ENCODE results near the gene ULBP1.
"Not testable (repeated sequence)": the region's sequence is repeated elsewhere in the genome, so short reads cannot be mapped to it uniquely, and the experiment has no call there.

Gene ULBP1

GRCh38 chr6:150001295-150002008 lies 37.7 kb downstream of the ULBP1 start:
- no peak for TF ChIP-seq CTCF (IDR thresholded peaks at IDR 0.05; ENCODE audit: low read depth, low read length)
- DNase-seq (ENCODE audit: low read depth in 2 of 2), result no peak
- H3K4me3 ChIP-seq (replicated peaks in 1 of 2; ENCODE audit: low read depth in 2 of 2, low read length in 2 of 2), result no peak overlapping the region

DNA sequence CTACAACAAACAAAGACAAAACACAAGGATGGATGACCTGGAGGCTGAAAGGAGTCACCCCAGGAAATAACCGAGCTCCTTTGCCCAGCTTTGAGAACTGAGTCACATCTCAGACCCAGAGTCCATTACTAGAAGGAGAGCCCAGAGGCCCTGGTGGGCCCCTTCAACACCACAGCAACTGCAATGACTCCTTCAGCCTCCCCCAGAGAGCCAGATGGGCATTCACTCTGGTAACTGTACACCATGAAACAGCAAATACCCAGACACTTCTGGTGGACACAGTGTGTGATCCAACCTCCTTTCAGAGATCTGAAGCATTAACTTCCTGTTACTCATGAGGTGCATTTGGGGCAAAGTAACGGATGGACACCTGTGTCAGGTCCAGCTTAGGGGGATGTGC lies 39.0 kb downstream of the ULBP1 start:
- no peak for DNase-seq (ENCODE audit: low read depth in 2 of 2)
- H3K4me3 ChIP-seq (replicated peaks in 1 of 2; ENCODE audit: low read depth in 2 of 2, low read length in 2 of 2), result no peak overlapping the region
- no peak for TF ChIP-seq CTCF (IDR thresholded peaks at IDR 0.05; ENCODE audit: low read depth, low read length)

- DNase-seq (ENCODE audit: low read depth in 2 of 2); H3K4me3 ChIP-seq (replicated peaks in 1 of 2; ENCODE audit: low read depth in 2 of 2, low read length in 2 of 2): not testable (repeated sequence)
These were observed 39.9 kb downstream of the ULBP1 start for GRCh38 chr6:150003599-150003998.

DNA sequence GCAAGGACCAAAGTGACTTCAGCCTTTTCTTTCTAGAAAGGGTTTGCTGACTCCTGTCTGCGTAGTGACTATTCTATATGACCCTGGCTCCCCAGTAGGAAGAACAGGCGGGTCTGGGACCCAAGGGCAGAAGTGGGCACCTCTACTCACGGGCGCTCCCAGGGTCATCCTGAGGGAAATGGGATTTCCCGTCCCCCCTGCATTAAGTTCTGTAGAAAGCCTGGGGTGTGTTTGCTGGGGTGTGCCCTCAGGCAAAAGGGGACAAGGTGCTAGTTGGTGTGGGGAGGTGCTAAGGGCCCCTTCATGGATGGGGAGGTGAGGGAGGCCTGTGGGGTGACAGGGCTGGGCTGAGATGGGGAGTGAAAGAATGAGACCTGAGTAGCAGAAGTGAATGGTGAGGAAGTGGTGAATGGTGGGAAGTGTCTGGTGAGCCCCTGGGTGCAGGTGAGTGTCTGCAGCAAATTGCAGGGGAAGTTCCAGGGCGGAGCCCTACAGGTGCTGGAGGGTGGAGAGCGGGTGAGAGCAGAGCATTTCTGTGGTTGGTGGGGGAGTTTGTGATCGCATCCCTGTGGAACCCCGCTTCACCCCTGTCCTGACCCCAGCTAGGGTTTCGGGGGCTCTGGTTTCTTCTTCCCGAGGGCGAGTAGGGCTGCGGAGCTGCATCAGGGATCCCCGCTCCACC lies 40.5 kb downstream of the ULBP1 start:
- DNase-seq (ENCODE audit: low read depth in 2 of 2), result no peak
- TF ChIP-seq CTCF (IDR thresholded peaks at IDR 0.05; ENCODE audit: low read depth, low read length), result no peak
- H3K4me3 ChIP-seq (replicated peaks in 1 of 2; ENCODE audit: low read depth in 2 of 2, low read length in 2 of 2), result peak overlapping the region; percentile 72 to 75

DNA sequence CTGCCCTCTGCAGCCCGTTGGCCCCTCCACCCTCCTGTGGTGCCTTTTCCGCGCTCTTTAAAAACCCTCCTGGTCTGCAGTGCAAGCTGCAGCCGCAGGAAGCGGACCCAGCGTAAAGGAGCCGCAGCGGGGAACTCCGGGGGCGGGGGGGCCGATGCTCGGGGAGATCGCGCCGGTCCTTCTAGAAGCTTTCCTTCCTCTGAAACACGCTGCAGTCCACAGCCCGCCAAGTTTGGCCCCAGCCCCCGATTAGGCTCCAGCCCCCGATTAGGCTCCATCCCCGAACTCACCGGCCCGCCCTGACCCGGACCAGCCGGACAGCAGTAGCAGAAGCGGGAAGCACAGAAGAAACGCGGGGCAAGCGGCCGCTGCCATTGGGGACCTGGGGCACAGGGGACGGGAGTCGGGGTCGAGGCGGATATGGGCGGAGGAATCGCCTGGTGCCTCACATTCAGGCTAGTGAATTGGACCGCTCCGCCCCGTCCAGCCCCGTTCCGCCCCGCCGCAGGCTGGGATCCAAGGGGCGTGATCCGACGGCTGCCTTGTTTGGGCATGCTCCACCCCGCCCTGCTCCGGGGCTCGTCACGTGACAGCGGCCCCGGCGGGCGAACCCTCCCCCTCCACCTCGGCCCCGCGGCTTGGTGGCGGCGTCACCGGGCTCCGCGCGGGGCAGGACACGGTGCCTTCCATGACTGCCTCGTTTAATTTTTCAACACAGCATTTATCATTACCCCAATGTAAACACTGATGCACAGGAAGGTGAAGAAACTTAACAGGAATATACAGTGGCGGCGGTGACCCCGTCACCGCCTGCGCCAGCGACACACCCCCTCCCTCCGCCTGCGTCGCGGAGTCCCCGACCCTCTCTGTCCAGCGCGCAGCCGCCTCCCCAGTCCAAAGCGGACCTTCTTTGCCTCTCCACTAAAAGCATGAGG lies 41.3 kb downstream of the ULBP1 start:
- H3K4me3 ChIP-seq (replicated peaks in 1 of 2; ENCODE audit: low read depth in 2 of 2, low read length in 2 of 2), result peak overlapping the region; percentile 72 to 75
- DNase-seq (ENCODE audit: low read depth in 2 of 2), result peak; percentile 83 to 88
- peak; percentile 31 for TF ChIP-seq CTCF (IDR thresholded peaks at IDR 0.05; ENCODE audit: low read depth, low read length)

DNA sequence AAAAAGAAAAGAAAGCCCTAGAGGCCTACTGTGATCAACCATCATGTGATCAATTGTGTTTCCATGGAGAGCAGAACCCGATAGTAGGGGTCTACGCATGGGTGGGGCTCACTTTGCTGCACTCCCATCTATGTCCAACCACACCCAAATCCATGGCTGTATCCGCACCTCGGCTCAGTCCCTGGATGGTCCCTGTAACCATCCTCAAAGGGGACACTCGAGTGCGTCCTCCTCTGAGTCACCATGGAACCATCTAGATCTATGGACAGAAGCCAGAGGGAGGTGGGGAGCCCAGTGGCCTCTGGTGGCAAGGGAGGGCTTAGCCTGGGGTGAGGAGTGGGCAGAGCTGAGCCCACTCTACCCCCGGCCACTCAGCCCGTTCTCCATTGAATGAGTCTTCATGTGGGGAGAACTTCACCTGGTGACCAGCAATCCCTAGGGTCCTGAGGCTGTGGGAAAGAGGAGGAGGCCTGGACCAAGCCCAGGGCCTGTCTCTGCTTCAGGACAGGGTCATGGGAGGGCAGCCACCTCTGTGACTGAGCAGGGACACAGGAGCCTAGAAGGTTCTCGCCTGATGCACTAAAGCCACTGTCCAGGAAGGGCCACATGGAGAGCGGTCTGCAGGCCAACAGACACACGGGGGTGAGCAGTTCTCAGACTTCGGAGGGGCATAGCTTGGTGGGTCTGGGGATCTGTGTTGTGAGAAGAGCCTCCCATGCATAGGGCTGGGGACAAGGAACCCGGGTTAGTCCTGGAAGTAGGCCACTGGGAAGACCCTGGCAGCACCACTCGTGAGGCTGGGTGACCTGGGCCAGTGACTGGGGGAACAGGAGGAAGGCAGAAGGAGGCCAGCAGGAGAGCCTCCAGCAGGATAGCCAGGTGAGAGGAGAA lies 42.3 kb downstream of the ULBP1 start:
- H3K4me3 ChIP-seq (replicated peaks in 1 of 2; ENCODE audit: low read depth in 2 of 2, low read length in 2 of 2), result peak overlapping the region; percentile 72 to 75
- DNase-seq (ENCODE audit: low read depth in 2 of 2), result no peak
- TF ChIP-seq CTCF (IDR thresholded peaks at IDR 0.05; ENCODE audit: low read depth, low read length), result no peak

Data from cardiac fibroblast (primary cell).